Neural cell (in vitro differentiated cells): ENCODE measurements around the gene OSBPL9.

Experiments
- CTCF ChIP-seq: fragments of 450-650 bp; IDR thresholded peaks from 2 replicates; pipeline ENCODE4 v1.5.1; 2014; ENCODE audit warnings: antibody characterized with exemption, mild to moderate bottlenecking, moderate library complexity; ENCODE audit not compliant: poor library complexity, severe bottlenecking
- EZH2 ChIP-seq: fragments of 200-600, 300-800 bp; shearing (Covaris generic), sonication (generic); IDR thresholded peaks from 2 replicates; pipeline ENCODE4 v1.6.1; 2014; ENCODE audit warnings: antibody characterized with exemption, low read length, borderline replicate concordance, mild to moderate bottlenecking; ENCODE audit not compliant: insufficient read depth, poor library complexity, severe bottlenecking
- POLR2AphosphoS5 ChIP-seq: IDR thresholded peaks from 2 replicates; pipeline ENCODE4 v1.6.1; 2012
- REST ChIP-seq: IDR thresholded peaks from 2 replicates; pipeline ENCODE4 v1.6.1; 2012; ENCODE audit warnings: borderline replicate concordance
- TAF1 ChIP-seq: IDR thresholded peaks from 2 replicates; pipeline ENCODE4 v1.6.1; 2012; ENCODE audit warnings: low read depth

- TF ChIP-seq CTCF (no peak), POLR2AphosphoS5 (no peak), REST (no peak), TAF1 (no peak), EZH2 (no peak)
Observed at GRCh38 chr1:51837243-51837642, 220.4 kb downstream of the OSBPL9 start.
